KMS-11 (cell line): ENCODE data around the gene MRAP.

Experiments
- H2AFZ ChIP-seq: fragments of 200-600 bp; sonication (generic); 2 replicates; pipeline ENCODE4 v1.6.1; 2016; ENCODE audit warnings: antibody characterized with exemption, mixed run types, low read depth
- H3K27ac ChIP-seq: fragments of 200-600 bp; sonication (generic); 2 replicates; pipeline ENCODE4 v1.6.1; 2016; ENCODE audit warnings: mild to moderate bottlenecking, mixed run types
- H3K27me3 ChIP-seq: fragments of 200-600 bp; sonication (generic); 2 replicates; pipeline ENCODE4 v1.6.1; 2017; ENCODE audit warnings: mild to moderate bottlenecking, low read depth, mixed run types, moderate library complexity; ENCODE audit not compliant: insufficient read depth
- H3K36me3 ChIP-seq: fragments of 200-600 bp; sonication (generic); 2 replicates; pipeline ENCODE4 v1.6.1; 2017; ENCODE audit warnings: mild to moderate bottlenecking, mixed run types; ENCODE audit not compliant: insufficient read depth
- H3K4me1 ChIP-seq: fragments of 200-600 bp; sonication (generic); 2 replicates; pipeline ENCODE4 v1.6.1; 2016; ENCODE audit warnings: mild to moderate bottlenecking, low read depth, mixed run types; ENCODE audit not compliant: poor library complexity, severe bottlenecking
- H3K4me2 ChIP-seq: fragments of 200-600 bp; sonication (generic); 2 replicates; pipeline ENCODE4 v1.7.0; 2016; ENCODE audit warnings: mild to moderate bottlenecking, mixed run types
- H3K4me3 ChIP-seq: fragments of 200-600 bp; sonication (generic); IDR thresholded peaks from 2 replicates; pipeline ENCODE4 v1.6.1; 2017; ENCODE audit warnings: low read depth, low read length, mixed read lengths; ENCODE audit not compliant: insufficient read depth
- H3K79me2 ChIP-seq: fragments of 200-600 bp; sonication (generic); 2 replicates; pipeline ENCODE4 v1.6.1; 2016; ENCODE audit warnings: low read depth, mixed run types; ENCODE audit not compliant: insufficient read depth
- H3K9ac ChIP-seq: fragments of 200-600 bp; sonication (generic); 2 replicates; pipeline ENCODE4 v1.6.1; 2016; ENCODE audit warnings: mild to moderate bottlenecking, mixed run types
- H4K20me1 ChIP-seq: fragments of 200-600 bp; sonication (generic); 2 replicates; pipeline ENCODE4 v1.6.1; 2016; ENCODE audit warnings: mild to moderate bottlenecking, mixed run types; ENCODE audit not compliant: insufficient read depth
- TF ChIP-seq, protein P1 (sequence below): fragments of 200-600 bp; sonication (generic); conservative IDR thresholded peaks from 2 replicates; pipeline ENCODE4 v1.6.1; 2017; ENCODE audit warnings: low read depth, mild to moderate bottlenecking, antibody characterized with exemption, low read length, moderate library complexity, mixed read lengths

MRAP gene

DNA sequence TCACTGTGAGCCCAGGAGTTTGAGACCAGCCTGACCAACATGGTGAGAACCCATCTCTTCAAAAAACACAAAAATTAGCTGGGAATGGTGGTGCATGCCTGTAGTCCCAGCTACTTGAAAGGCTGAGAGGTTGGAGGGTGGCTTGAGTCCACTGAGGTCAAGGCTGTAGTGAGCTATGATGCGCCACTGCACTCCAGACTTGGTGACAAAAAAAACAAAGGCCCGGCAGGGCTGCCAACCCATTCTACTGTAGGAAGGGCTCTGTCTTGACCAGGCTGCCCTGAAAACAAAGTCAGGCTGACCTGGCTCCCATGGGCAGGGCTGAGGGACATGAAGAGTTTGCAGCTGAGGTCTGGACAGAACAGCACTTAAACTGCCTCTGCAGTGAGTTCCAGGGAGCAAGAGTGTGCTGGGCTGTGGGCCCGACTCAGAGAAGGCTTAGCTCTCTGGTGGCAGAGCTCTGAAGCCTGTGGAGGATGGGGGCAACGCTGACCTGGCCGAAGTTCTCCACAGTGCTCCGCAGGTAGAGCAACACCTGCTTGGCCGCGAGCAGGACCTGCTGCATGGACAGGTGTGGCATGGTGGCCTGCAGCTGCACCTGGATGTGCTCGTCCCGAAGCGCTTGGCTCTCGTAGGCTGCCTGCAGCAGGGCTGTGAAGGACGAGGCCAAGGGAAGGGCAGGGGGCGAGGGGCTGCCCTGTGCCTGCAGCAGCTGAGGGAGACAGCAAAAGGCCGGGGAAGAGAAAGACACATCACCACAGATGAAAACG lies 51.7 kb downstream of the MRAP start:
- Histone ChIP-seq H3K27me3 (no peaks in the 10 kb centered on the region), H4K20me1 (no peaks in the 10 kb centered on the region), H3K4me2 (no peak overlapping the region), H3K4me1 (no peaks in the 10 kb centered on the region), H3K36me3 (peaks cover 67% of the 10 kb centered on the region; the same call in 1 of the 2 replicates), H3K27ac (no peak overlapping the region), H3K79me2 (no peaks in the 10 kb centered on the region), H3K9ac (no peak overlapping the region), H2AFZ (no peak overlapping the region), H3K4me3 (no peak overlapping the region)
- TF ChIP-seq, protein P1, sequence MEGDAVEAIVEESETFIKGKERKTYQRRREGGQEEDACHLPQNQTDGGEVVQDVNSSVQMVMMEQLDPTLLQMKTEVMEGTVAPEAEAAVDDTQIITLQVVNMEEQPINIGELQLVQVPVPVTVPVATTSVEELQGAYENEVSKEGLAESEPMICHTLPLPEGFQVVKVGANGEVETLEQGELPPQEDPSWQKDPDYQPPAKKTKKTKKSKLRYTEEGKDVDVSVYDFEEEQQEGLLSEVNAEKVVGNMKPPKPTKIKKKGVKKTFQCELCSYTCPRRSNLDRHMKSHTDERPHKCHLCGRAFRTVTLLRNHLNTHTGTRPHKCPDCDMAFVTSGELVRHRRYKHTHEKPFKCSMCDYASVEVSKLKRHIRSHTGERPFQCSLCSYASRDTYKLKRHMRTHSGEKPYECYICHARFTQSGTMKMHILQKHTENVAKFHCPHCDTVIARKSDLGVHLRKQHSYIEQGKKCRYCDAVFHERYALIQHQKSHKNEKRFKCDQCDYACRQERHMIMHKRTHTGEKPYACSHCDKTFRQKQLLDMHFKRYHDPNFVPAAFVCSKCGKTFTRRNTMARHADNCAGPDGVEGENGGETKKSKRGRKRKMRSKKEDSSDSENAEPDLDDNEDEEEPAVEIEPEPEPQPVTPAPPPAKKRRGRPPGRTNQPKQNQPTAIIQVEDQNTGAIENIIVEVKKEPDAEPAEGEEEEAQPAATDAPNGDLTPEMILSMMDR: no peak

DNA sequence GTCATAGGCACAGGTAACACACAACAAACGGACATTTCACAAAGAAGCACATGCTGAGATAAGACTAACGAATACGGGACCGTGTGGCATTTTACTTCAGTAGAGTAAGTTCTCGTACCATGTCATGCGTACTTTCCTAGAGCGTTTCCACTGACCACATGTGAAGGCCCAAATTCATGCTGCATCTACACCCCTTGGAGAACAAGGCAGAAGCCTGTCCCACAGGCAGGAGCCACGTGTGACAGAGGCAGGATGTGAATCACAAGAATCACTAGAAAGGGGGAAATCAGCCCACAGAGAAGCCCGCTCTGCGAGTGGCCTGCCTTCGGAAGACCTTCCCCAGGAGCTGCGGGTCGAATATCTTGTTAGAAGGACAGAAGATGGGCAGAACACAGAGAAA lies 52.3 kb downstream of the MRAP start:
- Histone ChIP-seq H3K27me3 (no peaks in the 10 kb centered on the region), H3K36me3 (peaks cover 65% of the 10 kb centered on the region; the same call in 1 of the 2 replicates), H3K4me2 (no peak overlapping the region), H3K79me2 (no peaks in the 10 kb centered on the region), H4K20me1 (no peaks in the 10 kb centered on the region), H2AFZ (no peak overlapping the region), H3K4me3 (no peak overlapping the region), H3K9ac (no peak overlapping the region), H3K27ac (no peak overlapping the region), H3K4me1 (no peaks in the 10 kb centered on the region)
- TF ChIP-seq, protein P1: no peak

DNA sequence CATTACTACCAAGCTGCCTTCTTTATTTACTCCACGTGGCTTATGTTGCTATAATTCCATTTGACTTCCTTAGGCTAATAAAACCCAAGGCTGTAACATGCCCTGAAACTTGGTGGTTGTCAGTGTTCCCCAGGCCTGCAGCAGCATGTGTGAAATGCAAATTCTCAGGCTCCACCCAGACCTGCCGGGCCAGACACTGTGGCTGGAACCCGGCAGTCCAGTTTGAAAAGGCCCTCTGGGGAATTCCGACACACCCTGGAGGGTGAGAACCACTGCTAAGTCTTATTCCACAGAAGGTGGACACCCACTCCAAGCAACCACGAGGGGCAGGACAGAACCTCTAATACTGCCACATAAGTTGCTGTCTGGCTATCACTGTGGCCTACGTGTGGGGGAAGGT lies 52.8 kb downstream of the MRAP start:
- no peaks in the 10 kb centered on the region for H3K79me2 ChIP-seq
- H3K4me1 ChIP-seq: no peaks in the 10 kb centered on the region
- H3K36me3 ChIP-seq: peaks cover 65% of the 10 kb centered on the region; the same call in 1 of the 2 replicates
- H3K27me3 ChIP-seq: no peaks in the 10 kb centered on the region
- no peak overlapping the region for H3K4me3 ChIP-seq
- H4K20me1 ChIP-seq: no peaks in the 10 kb centered on the region
- no peak overlapping the region for H3K4me2 ChIP-seq
- H2AFZ ChIP-seq: no peak overlapping the region
- no peak overlapping the region for H3K9ac ChIP-seq
- H3K27ac ChIP-seq: no peak overlapping the region
- TF ChIP-seq, protein P1: no peak

DNA sequence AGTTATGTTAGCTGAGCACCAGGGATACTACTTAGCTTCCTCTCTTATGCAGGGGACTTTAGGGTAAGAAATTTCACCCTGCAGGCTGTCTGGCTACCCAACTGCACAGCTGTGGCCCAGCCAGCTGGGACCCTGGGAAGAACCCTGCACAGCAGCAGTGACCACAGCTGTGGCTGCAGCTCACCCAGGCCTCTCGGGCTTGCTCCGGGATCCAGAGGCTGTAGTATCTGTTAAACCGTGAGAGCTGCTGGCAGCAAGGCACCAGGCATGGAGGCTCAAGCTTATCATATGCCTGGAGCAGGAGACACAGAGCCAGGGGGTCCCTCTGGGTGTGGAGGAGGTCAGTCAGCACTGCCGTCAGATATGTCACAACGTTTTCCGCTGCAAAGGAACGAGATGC lies 53.9 kb downstream of the MRAP start:
- no peaks in the 10 kb centered on the region for H3K79me2 ChIP-seq
- H3K27ac ChIP-seq: no peak overlapping the region
- peaks cover 68% of the 10 kb centered on the region; the same call in 1 of the 2 replicates for H3K36me3 ChIP-seq
- H3K4me2 ChIP-seq: no peak overlapping the region
- TF ChIP-seq, protein P1: no peak
- no peaks in the 10 kb centered on the region for H4K20me1 ChIP-seq
- H3K4me1 ChIP-seq: no peaks in the 10 kb centered on the region
- no peak overlapping the region for H3K4me3 ChIP-seq
- H3K9ac ChIP-seq: no peak overlapping the region
- H2AFZ ChIP-seq: no peak overlapping the region
- no peaks in the 10 kb centered on the region for H3K27me3 ChIP-seq
